GM13977 (cell line): ENCODE measurements around the gene GJD3.
"Not testable (repeated sequence)": the region's sequence is repeated elsewhere in the genome, so short reads cannot be mapped to it uniquely, and the experiment has no call there.

Experiments
- DNase-seq: peaks from one replicate; pipeline ENCODE4 v3.0.0; 2012; ENCODE audit warnings: low spot score
- CTCF ChIP-seq: IDR thresholded peaks from 2 replicates; pipeline ENCODE4 v1.5.1; 2012; ENCODE audit warnings: mild to moderate bottlenecking, control low read depth; ENCODE audit not compliant: insufficient read depth; ENCODE audit errors: extremely low read depth, missing control alignments
- in situ Hi-C: fragments of 300-500 bp; cut with MboI; formaldehyde crosslinking; loops from one replicate; pipeline ENCODE4 v1.12.0; 2022; ENCODE audit warnings: low sequenced_read_pairs, low pct_unique_long_range_greater_than_20kb, mixed read lengths, inconsistent platforms; ENCODE audit not compliant: unreplicated experiment

The GJD3 gene

GRCh38 chr17:40374821-40375498, 10.4 kb upstream of the GJD3 start:
- DNase-seq, result no peak
- in situ Hi-C loops, result no loop called here
- no peak for TF ChIP-seq CTCF

- in situ Hi-C loops, result no loop called here
- TF ChIP-seq CTCF, result no peak
- no peak for DNase-seq
Observed at GRCh38 chr17:40373999-40374398, 9.5 kb upstream of the GJD3 start.

- DNase-seq, result no peak
- no peak for TF ChIP-seq CTCF
- in situ Hi-C loops, result no loop called here
Observed at GRCh38 chr17:40373324-40373723, 8.8 kb upstream of the GJD3 start.

- DNase-seq, in situ Hi-C loops: not testable (repeated sequence)
Observed at GRCh38 chr17:40372644-40373043, 8.1 kb upstream of the GJD3 start.

- TF ChIP-seq CTCF, result no peak
- in situ Hi-C loops, result no loop called here
- DNase-seq, result no peak
Observed at GRCh38 chr17:40372031-40372430, 7.5 kb upstream of the GJD3 start.

GRCh38 chr17:40371261-40371929, 6.9 kb upstream of the GJD3 start:
- in situ Hi-C loops, result no loop called here
- DNase-seq, result peak; percentile 45

More at GRCh38 chr17:40371261-40371929, 6.9 kb upstream of the GJD3 start:
- TF ChIP-seq CTCF, result no peak
